ENCODE results near the gene SCNN1A. TPM values are rescaled to one million over a fixed set of nuclear protein-coding genes. Genes with fewer than 3 reads are reported as not detected.

SCNN1A gene
- 2.3 and 2.7 TPM in 2 replicates for polyA plus RNA-seq (2013)

GRCh38 chr12:6375269-6376078 is at the start of gene SCNN1A:
Gene SCNN1A (minus strand): TSS chr12:6375563. CDS start chr12:6374783, 780 bp downstream.
- Histone ChIP-seq H4K91ac (ENCODE audit: low read depth, low read length) (peak within 1 kb of the TSS; percentile 74), H2BK12ac (ENCODE audit: low read length) (peak within 1 kb of the TSS; percentile 87), H3K4me2 (ENCODE audit: low read length) (peak within 1 kb of the TSS; percentile 36), H3K18ac (ENCODE audit: low read length) (peak within 1 kb of the TSS; percentile 51), H4K8ac (ENCODE audit: low read depth, low read length) (peak within 1 kb of the TSS; percentile 42), H2AFZ (ENCODE audit: insufficient read depth, low read length, poor library complexity) (peak within 1 kb of the TSS; percentile 7), H3K23ac (ENCODE audit: low read length) (no peak within 1 kb of the TSS), H3K27me3 (ENCODE audit: insufficient read depth, low read length) (no peaks in the 10 kb centered on the region), H3K79me1 (ENCODE audit: low read length) (peaks cover 24% of the 10 kb centered on the region), H3K9me3 (ENCODE audit: insufficient read depth, low read depth, low read length) (peaks cover 1% of the 10 kb centered on the region), H3K9ac (ENCODE audit: low read length) (no peak within 1 kb of the TSS), H3K4me3 (ENCODE audit: low read depth, low read length) (no peak within 1 kb of the TSS), H3K14ac (ENCODE audit: low read length) (peak within 1 kb of the TSS; percentile 61), H4K12ac (ENCODE audit: low read depth, low read length) (no peak within 1 kb of the TSS), H2AK5ac (ENCODE audit: low read length) (peak within 1 kb of the TSS; percentile 60), H2BK5ac (ENCODE audit: low read depth, low read length, poor library complexity) (peak within 1 kb of the TSS; percentile 35), H2BK120ac (ENCODE audit: insufficient read depth, low read length, poor library complexity) (peak within 1 kb of the TSS; percentile 12), H3K36me3 (ENCODE audit: control insufficient read depth in 1 of 2, insufficient read depth in 2 of 2, low read length in 2 of 2) (no peaks in the 10 kb centered on the region), H3K4me1 (ENCODE audit: control insufficient read depth in 1 of 2, insufficient read depth in 2 of 2, low read length in 2 of 2) (peaks cover 42 to 56% of the 10 kb centered on the region in 2 experiments), H3K4ac (ENCODE audit: low read depth, low read length) (peak within 1 kb of the TSS; percentile 23), H3K27ac (ENCODE audit: low read depth, low read length) (peak within 1 kb of the TSS; percentile 52), H3K79me2 (ENCODE audit: control insufficient read depth, insufficient read depth, low read length, poor library complexity) (no peaks in the 10 kb centered on the region)
- no CpG with 5 or more reads among the region's 15 CpGs for WGBS (ENCODE audit: extremely low coverage, insufficient coverage, insufficient read length)
- no peak for DNase-seq

GRCh38 chr12:6424866-6425265 is 49.5 kb upstream of the SCNN1A start:
- no peak overlapping the region for H3K4ac ChIP-seq (ENCODE audit: low read depth, low read length)
- no CpG with 5 or more reads among the region's 8 CpGs for WGBS (ENCODE audit: extremely low coverage, insufficient coverage, insufficient read length)
- no peaks in the 10 kb centered on the region for H3K79me2 ChIP-seq (ENCODE audit: control insufficient read depth, insufficient read depth, low read length, poor library complexity)

GRCh38 chr12:6424008-6424347 is 48.6 kb upstream of the SCNN1A start:
- H2BK120ac ChIP-seq (ENCODE audit: insufficient read depth, low read length, poor library complexity) = no peak overlapping the region
- H3K4ac ChIP-seq (ENCODE audit: low read depth, low read length) = no peak overlapping the region
- H3K4me1 ChIP-seq (ENCODE audit: control insufficient read depth in 1 of 2, insufficient read depth in 2 of 2, low read length in 2 of 2) = no peaks in the 10 kb centered on the region
- no peak overlapping the region for H2BK5ac ChIP-seq (ENCODE audit: low read depth, low read length, poor library complexity)
- no peak overlapping the region for H3K14ac ChIP-seq (ENCODE audit: low read length)
- no peaks in the 10 kb centered on the region for H3K27me3 ChIP-seq (ENCODE audit: insufficient read depth, low read length)
- H3K4me3 ChIP-seq (ENCODE audit: low read depth, low read length) = no peak overlapping the region
- no peak overlapping the region for H3K23ac ChIP-seq (ENCODE audit: low read length)
- H3K79me1 ChIP-seq (ENCODE audit: low read length) = no peaks in the 10 kb centered on the region
- no peak overlapping the region for H3K18ac ChIP-seq (ENCODE audit: low read length)
- no peak overlapping the region for H2BK12ac ChIP-seq (ENCODE audit: low read length)
- no peak overlapping the region for H2AK5ac ChIP-seq (ENCODE audit: low read length)
- H4K12ac ChIP-seq (ENCODE audit: low read depth, low read length) = no peak overlapping the region
- no peaks in the 10 kb centered on the region for H3K79me2 ChIP-seq (ENCODE audit: control insufficient read depth, insufficient read depth, low read length, poor library complexity)
- H3K9me3 ChIP-seq (ENCODE audit: insufficient read depth, low read depth, low read length) = no peaks in the 10 kb centered on the region
- H2AFZ ChIP-seq (ENCODE audit: insufficient read depth, low read length, poor library complexity) = no peak overlapping the region
- no peak for DNase-seq
- WGBS (ENCODE audit: extremely low coverage, insufficient coverage, insufficient read length) = no CpG with 5 or more reads among the region's 6 CpGs
- no peaks in the 10 kb centered on the region for H3K36me3 ChIP-seq (ENCODE audit: control insufficient read depth in 1 of 2, insufficient read depth in 2 of 2, low read length in 2 of 2)
- H4K8ac ChIP-seq (ENCODE audit: low read depth, low read length) = no peak overlapping the region
- no peak overlapping the region for H3K27ac ChIP-seq (ENCODE audit: low read depth, low read length)
- H3K9ac ChIP-seq (ENCODE audit: low read length) = no peak overlapping the region
- H4K91ac ChIP-seq (ENCODE audit: low read depth, low read length) = no peak overlapping the region
- H3K4me2 ChIP-seq (ENCODE audit: low read length) = no peak overlapping the region

More at GRCh38 chr12:6424866-6425265, 49.5 kb upstream of the SCNN1A start:
- no peak for DNase-seq
- no peak overlapping the region for H3K18ac ChIP-seq (ENCODE audit: low read length)
- no peak overlapping the region for H2AK5ac ChIP-seq (ENCODE audit: low read length)
- no peak overlapping the region for H4K12ac ChIP-seq (ENCODE audit: low read depth, low read length)
- no peak overlapping the region for H4K8ac ChIP-seq (ENCODE audit: low read depth, low read length)
- H3K27ac ChIP-seq (ENCODE audit: low read depth, low read length) = no peak overlapping the region
- H2BK120ac ChIP-seq (ENCODE audit: insufficient read depth, low read length, poor library complexity) = no peak overlapping the region
- H2BK5ac ChIP-seq (ENCODE audit: low read depth, low read length, poor library complexity) = no peak overlapping the region
- no peaks in the 10 kb centered on the region for H3K4me1 ChIP-seq (ENCODE audit: control insufficient read depth in 1 of 2, insufficient read depth in 2 of 2, low read length in 2 of 2)
- no peak overlapping the region for H2BK12ac ChIP-seq (ENCODE audit: low read length)
- no peak overlapping the region for H3K4me3 ChIP-seq (ENCODE audit: low read depth, low read length)
- H3K9me3 ChIP-seq (ENCODE audit: insufficient read depth, low read depth, low read length) = no peaks in the 10 kb centered on the region
- no peak overlapping the region for H3K14ac ChIP-seq (ENCODE audit: low read length)
- no peak overlapping the region for H3K9ac ChIP-seq (ENCODE audit: low read length)
- no peaks in the 10 kb centered on the region for H3K27me3 ChIP-seq (ENCODE audit: insufficient read depth, low read length)
- no peak overlapping the region for H2AFZ ChIP-seq (ENCODE audit: insufficient read depth, low read length, poor library complexity)
- H3K4me2 ChIP-seq (ENCODE audit: low read length) = no peak overlapping the region
- no peak overlapping the region for H4K91ac ChIP-seq (ENCODE audit: low read depth, low read length)
- no peak overlapping the region for H3K23ac ChIP-seq (ENCODE audit: low read length)
- no peaks in the 10 kb centered on the region for H3K79me1 ChIP-seq (ENCODE audit: low read length)
- H3K36me3 ChIP-seq (ENCODE audit: control insufficient read depth in 1 of 2, insufficient read depth in 2 of 2, low read length in 2 of 2) = no peaks in the 10 kb centered on the region

- Histone ChIP-seq H2AK5ac (ENCODE audit: low read length) (no peak overlapping the region), H3K14ac (ENCODE audit: low read length) (no peak overlapping the region), H3K4me2 (ENCODE audit: low read length) (no peak overlapping the region), H3K4me1 (ENCODE audit: control insufficient read depth in 1 of 2, insufficient read depth in 2 of 2, low read length in 2 of 2) (no peaks in the 10 kb centered on the region), H3K36me3 (ENCODE audit: control insufficient read depth in 1 of 2, insufficient read depth in 2 of 2, low read length in 2 of 2) (no peaks in the 10 kb centered on the region), H3K4ac (ENCODE audit: low read depth, low read length) (no peak overlapping the region), H3K4me3 (ENCODE audit: low read depth, low read length) (no peak overlapping the region), H3K79me2 (ENCODE audit: control insufficient read depth, insufficient read depth, low read length, poor library complexity) (no peaks in the 10 kb centered on the region), H3K79me1 (ENCODE audit: low read length) (no peaks in the 10 kb centered on the region), H3K9ac (ENCODE audit: low read length) (no peak overlapping the region), H2BK120ac (ENCODE audit: insufficient read depth, low read length, poor library complexity) (no peak overlapping the region), H3K27ac (ENCODE audit: low read depth, low read length) (no peak overlapping the region), H2BK12ac (ENCODE audit: low read length) (no peak overlapping the region), H2AFZ (ENCODE audit: insufficient read depth, low read length, poor library complexity) (no peak overlapping the region), H4K91ac (ENCODE audit: low read depth, low read length) (no peak overlapping the region), H2BK5ac (ENCODE audit: low read depth, low read length, poor library complexity) (no peak overlapping the region), H3K9me3 (ENCODE audit: insufficient read depth, low read depth, low read length) (no peaks in the 10 kb centered on the region), H4K12ac (ENCODE audit: low read depth, low read length) (no peak overlapping the region), H3K23ac (ENCODE audit: low read length) (no peak overlapping the region), H4K8ac (ENCODE audit: low read depth, low read length) (no peak overlapping the region), H3K27me3 (ENCODE audit: insufficient read depth, low read length) (no peaks in the 10 kb centered on the region), H3K18ac (ENCODE audit: low read length) (no peak overlapping the region)
- peak; percentile 90 to 96 for DNase-seq
- no CpG with 5 or more reads among the region's 9 CpGs for WGBS (ENCODE audit: extremely low coverage, insufficient coverage, insufficient read length)
Measured at GRCh38 chr12:6423267-6424007, 48.1 kb upstream of the SCNN1A start.

Measured in trophoblast cell (in vitro differentiated cells and primary cell).